OCI-LY3 (cell line): ENCODE measurements around the gene EVX1.
A peak's percentile ranks its signal among the peaks of the same experiment; 100 is the strongest.

Experiments used
- H2AFZ ChIP-seq: fragments of 200-600, 300-600 bp; shearing (Covaris generic); 2 replicates; pipeline ENCODE4 v1.6.0; 2014; ENCODE audit warnings: antibody characterized with exemption, low read depth, low read length
- H3K27ac ChIP-seq: fragments of 200-600, 300-600 bp; sonication (generic); 2 replicates; pipeline ENCODE4 v1.5.1; 2014; ENCODE audit warnings: mild to moderate bottlenecking, low read length, moderate library complexity, mixed read lengths
- H3K27me3 ChIP-seq: fragments of 200-600, 300-600 bp; sonication (generic); 2 replicates; pipeline ENCODE4 v1.6.1; 2014; ENCODE audit warnings: low read depth, low read length, mixed read lengths
- H3K36me3 ChIP-seq: fragments of 200-600, 300-600 bp; sonication (generic); replicated peaks from 2 replicates; pipeline ENCODE3; 2014; ENCODE audit warnings: low read depth, low read length, mixed read lengths
- H3K4me1 ChIP-seq: fragments of 300-600, 200-600 bp; sonication (generic); 2 replicates; pipeline ENCODE4 v1.6.1; 2014; ENCODE audit warnings: low read length, mixed read lengths
- H3K4me2 ChIP-seq: fragments of 200-600, 300-600 bp; sonication (generic); 2 replicates; pipeline ENCODE4 v1.6.1; 2014; ENCODE audit warnings: low read length, mixed read lengths
- H3K4me3 ChIP-seq: fragments of 300-600, 200-600 bp; sonication (generic); 2 replicates; pipeline ENCODE4 v1.5.1; 2014; ENCODE audit warnings: antibody characterized with exemption, mild to moderate bottlenecking, low read length, moderate library complexity
- H3K79me2 ChIP-seq: fragments of 300-600, 200-600 bp; shearing (Covaris generic); 2 replicates; pipeline ENCODE4 v1.6.1; 2014; ENCODE audit warnings: mild to moderate bottlenecking, low read length, mixed read lengths
- H3K9ac ChIP-seq: fragments of 300-600, 200-600 bp; shearing (Covaris generic); 2 replicates; pipeline ENCODE4 v1.6.0; 2014; ENCODE audit warnings: mild to moderate bottlenecking, low read length, moderate library complexity
- H3K9me3 ChIP-seq: fragments of 200-600, 300-600 bp; shearing (Covaris generic); 2 replicates; pipeline ENCODE4 v1.6.1; 2014; ENCODE audit warnings: low read length, mixed read lengths; ENCODE audit not compliant: insufficient read depth
- H4K20me1 ChIP-seq: fragments of 200-600, 300-600 bp; sonication (generic); 2 replicates; pipeline ENCODE4 v1.6.1; 2016; ENCODE audit warnings: low read length, mixed read lengths; ENCODE audit not compliant: insufficient read depth
- CTCF ChIP-seq: fragments of 200-600, 300-600 bp; sonication (generic); IDR thresholded peaks from 2 replicates; pipeline ENCODE4 v1.5.1; 2014; ENCODE audit warnings: antibody characterized with exemption, low read length, low read depth
- EZH2phosphoT487 ChIP-seq: fragments of 200-600 bp; shearing (Covaris generic); IDR thresholded peaks from 2 replicates; pipeline ENCODE4 v1.6.1; 2018; ENCODE audit warnings: antibody characterized with exemption, mixed run types, low read depth

The EVX1 gene

GRCh38 chr7:27198871-27199801, 43.5 kb upstream of the EVX1 start:
- Histone ChIP-seq H3K4me1 (peaks cover 14% of the 10 kb centered on the region), H3K9me3 (no peaks in the 10 kb centered on the region), H3K36me3 (no peaks in the 10 kb centered on the region), H3K9ac (no peak overlapping the region), H4K20me1 (no peaks in the 10 kb centered on the region), H3K79me2 (no peaks in the 10 kb centered on the region), H3K4me3 (no peak overlapping the region), H3K4me2 (no peak overlapping the region), H2AFZ (no peak overlapping the region), H3K27ac (no peak overlapping the region), H3K27me3 (no peaks in the 10 kb centered on the region)
- TF ChIP-seq CTCF (no peak), EZH2phosphoT487 (no peak)

GRCh38 chr7:27199849-27200760, 42.5 kb upstream of the EVX1 start, which contains the start of gene HOXA13:
Gene HOXA13, minus strand, starts transcription at chr7:27200091. Its CDS starts 14 bp downstream, at chr7:27200077.
- Histone ChIP-seq H4K20me1 (no peaks in the 10 kb centered on the region), H3K4me3 (peak within 1 kb of the TSS; percentile 56; the same call in 1 of the 2 replicates), H3K4me1 (peaks cover 14% of the 10 kb centered on the region), H3K4me2 (peak within 1 kb of the TSS; percentile 88), H3K9me3 (no peaks in the 10 kb centered on the region), H3K27ac (no peak within 1 kb of the TSS), H3K36me3 (no peaks in the 10 kb centered on the region), H3K79me2 (no peaks in the 10 kb centered on the region), H3K9ac (peak within 1 kb of the TSS; percentile 39; the same call in 1 of the 2 replicates), H2AFZ (peak within 1 kb of the TSS; percentile 99), H3K27me3 (no peaks in the 10 kb centered on the region)
- TF ChIP-seq EZH2phosphoT487 (no peak), CTCF (no peak)

- Histone ChIP-seq H3K9ac (peak overlapping the region; percentile 39), H3K79me2 (no peaks in the 10 kb centered on the region), H3K36me3 (no peaks in the 10 kb centered on the region), H2AFZ (peak overlapping the region; percentile 99), H4K20me1 (no peaks in the 10 kb centered on the region), H3K4me1 (peaks cover 14% of the 10 kb centered on the region), H3K27ac (0 out of 2 replicates have a peak overlapping the region, but pooled peaks have one; percentile 12), H3K4me2 (peak overlapping the region; percentile 88), H3K4me3 (peak overlapping the region; percentile 56), H3K27me3 (no peaks in the 10 kb centered on the region), H3K9me3 (no peaks in the 10 kb centered on the region)
- TF ChIP-seq CTCF = no peak
- TF ChIP-seq EZH2phosphoT487 = no peak
These were observed 41.6 kb upstream of the EVX1 start for GRCh38 chr7:27200761-27201579.
